OCI-LY3 (cell line): ENCODE data around the gene CDH4.

ENCODE experiments used
- H2AFZ ChIP-seq: fragments of 200-600, 300-600 bp; shearing (Covaris generic); 2 replicates; pipeline ENCODE4 v1.6.0; 2014; ENCODE audit warnings: antibody characterized with exemption, low read depth, low read length
- H3K27ac ChIP-seq: fragments of 200-600, 300-600 bp; sonication (generic); 2 replicates; pipeline ENCODE4 v1.5.1; 2014; ENCODE audit warnings: mild to moderate bottlenecking, low read length, moderate library complexity, mixed read lengths
- H3K27me3 ChIP-seq: fragments of 200-600, 300-600 bp; sonication (generic); 2 replicates; pipeline ENCODE4 v1.6.1; 2014; ENCODE audit warnings: low read depth, low read length, mixed read lengths
- H3K36me3 ChIP-seq: fragments of 200-600, 300-600 bp; sonication (generic); replicated peaks from 2 replicates; pipeline ENCODE3; 2014; ENCODE audit warnings: low read depth, low read length, mixed read lengths
- H3K4me1 ChIP-seq: fragments of 300-600, 200-600 bp; sonication (generic); 2 replicates; pipeline ENCODE4 v1.6.1; 2014; ENCODE audit warnings: low read length, mixed read lengths
- H3K4me2 ChIP-seq: fragments of 200-600, 300-600 bp; sonication (generic); 2 replicates; pipeline ENCODE4 v1.6.1; 2014; ENCODE audit warnings: low read length, mixed read lengths
- H3K4me3 ChIP-seq: fragments of 300-600, 200-600 bp; sonication (generic); 2 replicates; pipeline ENCODE4 v1.5.1; 2014; ENCODE audit warnings: antibody characterized with exemption, mild to moderate bottlenecking, low read length, moderate library complexity
- H3K79me2 ChIP-seq: fragments of 300-600, 200-600 bp; shearing (Covaris generic); 2 replicates; pipeline ENCODE4 v1.6.1; 2014; ENCODE audit warnings: mild to moderate bottlenecking, low read length, mixed read lengths
- H3K9ac ChIP-seq: fragments of 300-600, 200-600 bp; shearing (Covaris generic); 2 replicates; pipeline ENCODE4 v1.6.0; 2014; ENCODE audit warnings: mild to moderate bottlenecking, low read length, moderate library complexity
- H3K9me3 ChIP-seq: fragments of 200-600, 300-600 bp; shearing (Covaris generic); 2 replicates; pipeline ENCODE4 v1.6.1; 2014; ENCODE audit warnings: low read length, mixed read lengths; ENCODE audit not compliant: insufficient read depth
- H4K20me1 ChIP-seq: fragments of 200-600, 300-600 bp; sonication (generic); 2 replicates; pipeline ENCODE4 v1.6.1; 2016; ENCODE audit warnings: low read length, mixed read lengths; ENCODE audit not compliant: insufficient read depth
- CTCF ChIP-seq: fragments of 200-600, 300-600 bp; sonication (generic); IDR thresholded peaks from 2 replicates; pipeline ENCODE4 v1.5.1; 2014; ENCODE audit warnings: antibody characterized with exemption, low read length, low read depth
- EZH2phosphoT487 ChIP-seq: fragments of 200-600 bp; shearing (Covaris generic); IDR thresholded peaks from 2 replicates; pipeline ENCODE4 v1.6.1; 2018; ENCODE audit warnings: antibody characterized with exemption, mixed run types, low read depth

Gene CDH4

GRCh38 chr20:61595216-61595615 lies 343.2 kb downstream of the CDH4 start:
- H3K4me3 ChIP-seq: no peak overlapping the region
- no peaks in the 10 kb centered on the region for H3K27me3 ChIP-seq
- TF ChIP-seq CTCF: no peak
- no peak for TF ChIP-seq EZH2phosphoT487
- H4K20me1 ChIP-seq: no peaks in the 10 kb centered on the region
- H3K79me2 ChIP-seq: no peaks in the 10 kb centered on the region
- H3K4me2 ChIP-seq: no peak overlapping the region
- no peak overlapping the region for H3K9ac ChIP-seq
- H3K9me3 ChIP-seq: no peaks in the 10 kb centered on the region
- no peak overlapping the region for H2AFZ ChIP-seq
- H3K27ac ChIP-seq: no peak overlapping the region
- no peaks in the 10 kb centered on the region for H3K36me3 ChIP-seq
- H3K4me1 ChIP-seq: no peaks in the 10 kb centered on the region

- H3K4me1 ChIP-seq: no peaks in the 10 kb centered on the region
- H3K4me2 ChIP-seq: no peak overlapping the region
- H3K36me3 ChIP-seq: no peaks in the 10 kb centered on the region
- H4K20me1 ChIP-seq: no peaks in the 10 kb centered on the region
- no peak overlapping the region for H3K27ac ChIP-seq
- no peaks in the 10 kb centered on the region for H3K9me3 ChIP-seq
- no peaks in the 10 kb centered on the region for H3K27me3 ChIP-seq
- no peaks in the 10 kb centered on the region for H3K79me2 ChIP-seq
- no peak overlapping the region for H3K4me3 ChIP-seq
- H3K9ac ChIP-seq: no peak overlapping the region
- no peak overlapping the region for H2AFZ ChIP-seq
- TF ChIP-seq EZH2phosphoT487 (no peak), CTCF (no peak)
Measured at GRCh38 chr20:61596687-61597330, 344.7 kb downstream of the CDH4 start.

- H3K9ac ChIP-seq: no peak overlapping the region
- no peak overlapping the region for H2AFZ ChIP-seq
- no peak for TF ChIP-seq EZH2phosphoT487
- TF ChIP-seq CTCF: no peak
- no peak overlapping the region for H3K4me3 ChIP-seq
- H3K79me2 ChIP-seq: no peaks in the 10 kb centered on the region
- H3K9me3 ChIP-seq: no peaks in the 10 kb centered on the region
- H4K20me1 ChIP-seq: no peaks in the 10 kb centered on the region
- no peak overlapping the region for H3K27ac ChIP-seq
- H3K4me1 ChIP-seq: no peaks in the 10 kb centered on the region
- no peaks in the 10 kb centered on the region for H3K36me3 ChIP-seq
- no peaks in the 10 kb centered on the region for H3K27me3 ChIP-seq
- no peak overlapping the region for H3K4me2 ChIP-seq
Measured at GRCh38 chr20:61597996-61598395, 345.9 kb downstream of the CDH4 start.

GRCh38 chr20:61598586-61598985 lies 346.5 kb downstream of the CDH4 start:
- H3K4me3 ChIP-seq: no peak overlapping the region

More at GRCh38 chr20:61598586-61598985, 346.5 kb downstream of the CDH4 start:
- Histone ChIP-seq H3K4me1 (no peaks in the 10 kb centered on the region), H3K79me2 (no peaks in the 10 kb centered on the region), H2AFZ (no peak overlapping the region), H3K9ac (no peak overlapping the region), H3K27me3 (no peaks in the 10 kb centered on the region), H3K9me3 (no peaks in the 10 kb centered on the region), H4K20me1 (no peaks in the 10 kb centered on the region), H3K36me3 (no peaks in the 10 kb centered on the region), H3K4me2 (no peak overlapping the region), H3K27ac (no peak overlapping the region)
- TF ChIP-seq CTCF: no peak
